Stomach (tissue), 9 donors: ENCODE results near the gene ZNF263. TPM values are rescaled to one million over a fixed set of nuclear protein-coding genes. Genes with fewer than 3 reads are reported as not detected.

Source experiments
- DNase-seq, 2 donors: peaks; one replicate each; pipeline versions ENCODE4 v3.0.0 to v3.0.0-alpha.2; 2013 to 2019
- H3K27ac ChIP-seq, 5 donors: fragments of 200-600 bp in 4 of 5; sonication (generic) in 4 of 5; one replicate each; pipeline ENCODE4 v1.5.1; 2013 to 2019; ENCODE audit warnings: mild to moderate bottlenecking in 1 of 5, moderate library complexity in 1 of 5
- H3K27me3 ChIP-seq, 3 donors: fragments of 200-600 bp; sonication (generic); one replicate each; pipeline ENCODE4 v1.5.1; 2017 to 2019; ENCODE audit warnings: mixed run types in 1 of 3
- H3K36me3 ChIP-seq, 4 donors: fragments of 200-600 bp; sonication (generic); 1 replicate in 3 of 4; 2 replicates in 1 of 4; pipeline ENCODE4 v1.5.1; 2016 to 2019
- H3K4me1 ChIP-seq, 4 donors: fragments of 200-600 bp; sonication (generic); one replicate each; pipeline ENCODE4 v1.5.1; 2016 to 2019
- H3K4me3 ChIP-seq, 4 donors: fragments of 200-600 bp; sonication (generic) in 3 of 4; one replicate each; pipeline ENCODE4 v1.5.1; 2016 to 2019; ENCODE audit warnings: mild to moderate bottlenecking in 1 of 4
- H3K9me3 ChIP-seq, 4 donors: fragments of 200-600 bp; sonication (generic); one replicate each; pipeline ENCODE4 v1.5.1; 2016 to 2019
- CTCF ChIP-seq, 7 experiments: fragments of 450-650 bp in 4 of 7; fragments of 200-600 bp in 3 of 7; sonication (generic) in 3 of 7; IDR thresholded peaks; one replicate each; pipeline ENCODE4 v1.5.1; 2016 to 2019; ENCODE audit warnings: antibody characterized with exemption in 7 of 7, control low read depth in 2 of 7, mild to moderate bottlenecking in 1 of 7
- EP300 ChIP-seq: sonication (generic); formaldehyde crosslinking; IDR thresholded peaks from one replicate; pipeline ENCODE4 v1.6.1; 2017; ENCODE audit warnings: antibody characterized with exemption
- POLR2A ChIP-seq, 4 donors: fragments of 450-650 bp; IDR thresholded peaks; one replicate each; pipeline ENCODE4 v1.6.1; 2016; ENCODE audit warnings: antibody characterized with exemption in 4 of 4, control low read depth in 2 of 4, mild to moderate bottlenecking in 1 of 4, moderate library complexity in 1 of 4
- POLR2AphosphoS5 ChIP-seq, 3 donors: sonication (generic); formaldehyde crosslinking; IDR thresholded peaks; one replicate each; pipeline ENCODE4 v1.6.1; 2016; ENCODE audit warnings: antibody characterized with exemption in 3 of 3
- whole genome bisulfite sequencing, 5 donors: extraction: QIAGEN DNeasy Blood & Tissue Kit in 3 of 5; methylation state at CpG; one replicate each; pipeline versions ENCODE4 v1.1.5 to v1.1.7; 2013 to 2018; 5-methylcytosine and 5-hydroxymethylcytosine counted together
- intact Hi-C: fragments of 100-400 bp; cut with DNase I; formaldehyde crosslinking; loops from one replicate; pipeline ENCODE4 v1.15.1; 2023; ENCODE audit warnings: low total_unique reads
- polyA plus RNA-seq, 3 donors: library from polyadenylated mRNA; stranded (reverse); fragments of 200-250 nt; gene quantifications; one replicate each; pipeline ENCODE4 v1.2.3, GENCODE V29; 2013
- total RNA-seq, 5 donors: library from RNA; depleted of rRNA; stranded (reverse); fragments of >200 nt; gene quantifications; one replicate each; pipeline versions ENCODE4 v1.1.0 to v1.2.3, GENCODE V29; 2014 to 2016
- donor health status: healthy with polysubstance abuse.
- donor health status: Bipolar disorder and iron deficiency.
- donor health status: healthy.

The ZNF263 gene
- total and polyA plus RNA-seq, 8 donors, result 10.8 to 67.0 (median 30.8) TPM

DNA sequence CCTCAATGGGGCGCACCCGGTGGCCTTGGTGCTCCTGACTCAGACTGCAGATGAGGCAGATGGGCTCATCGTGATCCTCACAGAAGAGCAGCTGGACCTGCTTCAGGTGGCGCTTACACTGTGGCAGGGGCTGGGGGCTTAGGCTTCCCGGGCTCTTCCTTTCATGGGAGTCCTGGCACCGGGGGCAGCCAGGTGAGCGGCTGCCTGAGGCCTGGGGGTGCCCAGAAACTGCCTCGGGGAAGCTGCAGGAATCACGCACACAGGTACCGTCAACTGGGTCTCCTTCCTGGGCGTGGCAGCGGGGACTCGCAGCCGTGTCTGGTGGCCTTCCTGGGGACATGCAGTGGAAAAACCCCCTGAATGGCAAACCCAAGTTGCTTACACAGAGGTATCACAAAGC, 33.8 kb upstream of the ZNF263 start:
- DNase-seq, result no peak
- Histone ChIP-seq H3K9me3 (no peaks in the 10 kb centered on the region), H3K4me3 (no peak overlapping the region), H3K27ac (no peak overlapping the region), H3K36me3 (no peaks in the 10 kb centered on the region), H3K4me1 (no peaks in the 10 kb centered on the region), H3K27me3 (peaks cover 0 to 24% (median 0%) of the 10 kb centered on the region in 3 donors)
- 77 to 85% (median 83%) methylated on average over 9 to 14 of the region's 14 CpGs for WGBS, 5 donors
- TF ChIP-seq CTCF (IDR thresholded peaks at IDR 0.05) (no peak), POLR2AphosphoS5 (IDR thresholded peaks at IDR 0.05) (no peak), EP300 (no peak), POLR2A (IDR thresholded peaks at IDR 0.05) (no peak)
- intact Hi-C loops, result loop anchor here (10.0 kb wide), 1 partner anchor 45 kb away; no protein-coding TSS in a partner anchor

DNA sequence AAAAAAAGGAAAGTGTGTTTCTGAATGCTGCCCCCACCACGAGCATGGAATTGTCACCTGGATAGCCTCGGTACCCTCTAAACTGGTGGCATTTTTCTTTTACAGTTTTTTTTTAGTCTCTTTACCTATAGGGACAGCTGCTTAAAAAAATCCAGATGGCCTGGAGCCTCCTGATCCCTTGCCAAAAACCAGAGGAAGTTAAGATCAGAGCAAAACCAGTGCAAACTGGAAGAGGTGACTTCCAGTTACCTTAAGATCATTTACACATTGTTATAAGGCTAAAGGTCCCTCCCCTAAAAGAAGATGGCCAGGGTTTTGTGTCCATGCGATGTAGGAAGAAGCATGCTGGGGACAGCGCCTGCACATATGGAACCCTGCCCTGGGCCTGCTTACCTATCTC, 30.3 kb upstream of the ZNF263 start:
- intact Hi-C loops, result no loop called here
- 76 to 83% (median 78%) methylated on average over 4 of the region's 4 CpGs for WGBS, 5 donors
- H3K27ac ChIP-seq, result no peak overlapping the region
- no peaks in the 10 kb centered on the region for H3K36me3 ChIP-seq
- peaks cover 0 to 47% (median 0%) of the 10 kb centered on the region in 3 donors for H3K27me3 ChIP-seq
- no peak for TF ChIP-seq EP300
- no peak for TF ChIP-seq POLR2A (IDR thresholded peaks at IDR 0.05)
- TF ChIP-seq CTCF (IDR thresholded peaks at IDR 0.05), result no peak
- DNase-seq, result no peak
- H3K4me3 ChIP-seq, result no peak overlapping the region
- H3K4me1 ChIP-seq, result no peaks in the 10 kb centered on the region
- H3K9me3 ChIP-seq, result no peaks in the 10 kb centered on the region

DNA sequence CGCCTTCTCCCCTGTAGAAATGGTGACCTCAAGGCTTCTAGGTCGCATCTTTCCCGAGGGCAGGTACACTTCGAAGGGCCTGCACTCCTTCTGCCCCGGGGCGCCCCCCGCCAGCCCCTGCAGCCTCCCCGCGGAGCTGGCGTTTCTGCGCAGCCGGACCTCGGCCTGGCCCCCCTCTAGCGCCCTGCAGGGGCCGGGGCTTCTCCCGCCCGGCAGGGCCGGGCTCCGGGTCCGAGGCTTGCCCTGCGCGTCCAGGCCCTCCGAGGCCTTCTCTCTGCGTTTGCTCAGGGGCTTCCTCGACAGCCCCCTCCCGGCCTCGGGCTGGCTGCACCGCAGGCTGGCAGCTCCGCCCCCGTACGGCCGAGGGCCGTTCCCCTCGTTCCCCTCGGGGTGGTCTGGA, 29.0 kb upstream of the ZNF263 start:
- peaks cover 0 to 43% (median 0%) of the 10 kb centered on the region in 3 donors for H3K27me3 ChIP-seq
- no peaks in the 10 kb centered on the region for H3K4me1 ChIP-seq
- WGBS, 5 donors, result 38 to 54% (median 49%) methylated on average over 18 to 35 of the region's 35 CpGs
- no peaks in the 10 kb centered on the region for H3K9me3 ChIP-seq
- TF ChIP-seq CTCF (IDR thresholded peaks at IDR 0.05) (no peak), POLR2A (IDR thresholded peaks at IDR 0.05) (no peak), POLR2AphosphoS5 (IDR thresholded peaks at IDR 0.05) (no peak), EP300 (no peak)
- no peak overlapping the region for H3K27ac ChIP-seq
- no peaks in the 10 kb centered on the region for H3K36me3 ChIP-seq
- intact Hi-C loops, result no loop called here
- peak overlapping the region in 2 of 4 donors; percentile 32 to 35 for H3K4me3 ChIP-seq
- no peak for DNase-seq

DNA sequence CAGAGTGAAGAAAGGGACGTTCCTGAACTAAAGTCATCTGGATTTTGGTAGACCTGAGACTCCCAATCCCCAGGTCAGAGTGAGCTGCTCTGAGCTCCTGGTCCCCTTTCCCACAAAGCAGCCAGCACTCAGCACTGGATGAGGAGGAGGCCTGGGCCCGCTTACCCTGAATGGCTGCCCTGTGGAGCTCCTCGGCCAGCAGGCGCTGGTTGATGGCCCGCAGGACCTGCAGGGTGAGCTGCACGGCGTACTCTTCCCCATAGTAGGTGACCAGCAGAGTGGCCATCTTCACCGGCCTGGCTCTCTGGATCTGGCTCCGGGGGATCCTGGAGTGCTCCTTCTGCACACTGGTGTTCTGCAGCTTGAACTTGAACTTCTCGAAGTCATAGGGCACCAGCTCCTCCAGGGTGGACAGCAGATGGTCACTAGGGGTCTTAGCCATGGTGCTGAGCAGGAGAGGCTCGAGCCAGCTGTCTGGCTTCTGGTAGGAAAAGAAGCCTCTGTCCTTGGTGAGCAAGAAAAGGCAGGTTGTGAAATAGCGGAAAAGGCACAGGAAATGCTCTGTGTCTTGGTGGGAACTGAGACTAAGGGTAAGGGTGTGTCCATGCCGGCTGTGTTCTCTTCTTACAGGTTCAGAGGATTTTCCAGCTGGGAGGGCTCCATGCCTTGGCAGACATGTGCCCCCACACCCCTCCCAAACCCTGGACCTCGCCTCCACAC, 27.0 kb upstream of the ZNF263 start, which contains the start of gene MEFV:
TSS of gene MEFV (minus strand) at position 488 of the 720 bp plus-strand sequence. CDS start at position 442, 46 bp downstream.
- TF ChIP-seq EP300 (no peak), POLR2A (IDR thresholded peaks at IDR 0.05) (no peak), CTCF (IDR thresholded peaks at IDR 0.05) (no peak), POLR2AphosphoS5 (IDR thresholded peaks at IDR 0.05) (no peak)
- WGBS, 5 donors, result 66 to 78% (median 76%) methylated on average over 11 to 14 of the region's 14 CpGs
- H3K9me3 ChIP-seq, result no peaks in the 10 kb centered on the region
- no peak for DNase-seq
- no peaks in the 10 kb centered on the region for H3K36me3 ChIP-seq
- intact Hi-C loops, result no loop called here
- no peaks in the 10 kb centered on the region for H3K4me1 ChIP-seq
- peak within 1 kb of the TSS in 1 of 5 donors; percentile 70 for H3K27ac ChIP-seq
- peak within 1 kb of the TSS in 3 of 4 donors; percentile 11 to 35 (median 32) for H3K4me3 ChIP-seq
- H3K27me3 ChIP-seq, result peaks cover 0 to 39% (median 0%) of the 10 kb centered on the region in 3 donors
